GM12892 (cell line): ENCODE measurements around the gene SIK3.

Experiments used
- POLR2A ChIP-seq: IDR thresholded peaks from 2 replicates; pipeline ENCODE4 v1.6.1; 2011; ENCODE audit warnings: low read depth, low read length, control low read depth
- POLR2AphosphoS5 ChIP-seq: IDR thresholded peaks from 2 replicates; pipeline ENCODE4 v1.6.1; 2011; ENCODE audit warnings: low read depth, low read length, control low read depth

- TF ChIP-seq POLR2AphosphoS5, result no peak
- TF ChIP-seq POLR2A, result no peak
These were observed 26.9 kb downstream of the SIK3 start for GRCh38 chr11:117071344-117071787.
